NCI-H446 (cell line): ENCODE measurements around the gene PIM1.
A peak's percentile ranks its signal among the peaks of the same experiment; 100 is the strongest.
"Not testable (repeated sequence)": the region's sequence is repeated elsewhere in the genome, so short reads cannot be mapped to it uniquely, and the experiment has no call there.

ENCODE experiments used
- DNase-seq, 2 experiments: peaks; one replicate each; lab custom pipeline; 2025; lab: John Stamatoyannopoulos, UW

PIM1 gene

DNA sequence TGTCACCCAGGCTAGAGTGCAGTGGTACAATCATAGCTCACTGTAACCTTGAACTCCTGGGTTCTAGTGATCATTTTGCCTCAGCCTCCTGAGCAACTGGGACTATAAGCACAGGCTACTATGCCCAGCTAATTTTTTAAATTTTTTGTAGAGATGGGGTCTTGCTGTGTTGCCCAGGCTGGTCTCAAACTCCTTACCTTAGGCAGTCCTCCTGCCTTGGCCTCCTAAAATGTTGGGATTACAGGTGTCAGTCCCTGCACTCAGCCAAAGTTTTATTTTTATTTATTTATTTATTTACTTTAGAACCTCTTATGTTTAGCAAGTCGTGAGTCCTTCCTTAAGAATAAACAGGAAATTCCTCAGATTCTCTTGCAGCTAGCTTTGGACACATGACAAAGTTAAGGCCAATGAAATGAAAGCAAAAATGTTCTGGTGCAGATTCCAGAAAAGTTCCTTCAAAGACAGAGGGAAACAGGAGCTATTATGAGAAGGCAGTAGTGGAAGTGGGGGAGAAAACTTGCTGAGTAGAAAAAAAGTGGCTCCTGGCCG, 19.1 kb downstream of the PIM1 start:
- DNase-seq: no peak

DNA sequence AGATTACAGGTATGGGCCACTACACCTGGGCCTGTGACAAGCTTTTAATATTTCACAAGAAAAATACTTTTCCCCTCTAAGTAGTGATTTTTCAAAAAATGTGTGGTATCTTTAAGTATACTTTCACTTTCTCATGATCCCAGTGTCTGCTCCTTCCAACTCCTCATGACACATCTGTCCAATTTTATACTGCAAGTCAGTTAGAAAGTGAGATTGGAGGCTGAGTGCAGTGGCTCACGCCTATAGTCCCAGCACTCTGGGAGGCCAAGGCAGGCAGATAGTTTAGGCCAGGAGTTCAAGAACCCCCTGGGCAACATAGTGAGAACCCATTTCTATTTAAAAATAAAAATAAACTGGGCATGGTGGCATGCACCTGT, 20.2 kb downstream of the PIM1 start:
- no peak for DNase-seq

DNA sequence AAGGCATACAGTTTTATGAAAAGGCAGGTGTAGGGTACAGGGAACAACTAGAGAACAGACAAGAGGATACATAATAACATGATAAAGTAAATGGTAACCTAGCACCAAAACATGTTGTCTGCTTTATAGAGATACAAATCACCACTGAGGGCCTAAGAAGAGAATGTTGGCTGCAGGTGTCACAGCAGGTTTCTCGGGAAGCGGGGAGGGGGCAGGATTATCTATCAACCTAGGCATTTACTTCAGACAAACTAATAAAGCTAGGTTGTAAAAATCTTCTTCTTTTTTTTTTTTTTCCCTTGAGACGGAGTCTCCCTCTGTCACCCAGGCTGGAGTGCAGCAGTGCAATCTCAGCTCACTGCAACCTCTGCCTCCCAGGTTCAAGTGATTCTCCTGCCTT, 22.7 kb downstream of the PIM1 start:
- DNase-seq: no peak

DNA sequence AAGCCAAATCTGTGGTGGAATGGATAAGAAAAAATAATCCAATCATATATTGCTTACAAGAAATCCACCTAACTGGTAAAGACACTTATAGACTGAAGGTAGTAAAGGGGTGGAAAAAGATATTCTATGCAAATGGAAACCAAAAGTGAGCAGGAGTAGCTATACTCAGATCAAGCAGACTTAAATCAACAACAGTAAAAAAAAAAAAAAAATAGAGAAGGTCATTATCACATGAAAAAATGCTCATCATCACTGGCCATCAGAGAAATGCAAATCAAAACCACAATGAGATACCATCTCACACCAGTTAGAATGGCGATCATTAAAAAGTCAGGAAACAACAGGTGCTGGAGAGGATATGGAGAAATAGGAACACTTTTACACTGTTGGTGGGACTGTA, 24.9 kb downstream of the PIM1 start:
- not testable (repeated sequence) for DNase-seq

DNA sequence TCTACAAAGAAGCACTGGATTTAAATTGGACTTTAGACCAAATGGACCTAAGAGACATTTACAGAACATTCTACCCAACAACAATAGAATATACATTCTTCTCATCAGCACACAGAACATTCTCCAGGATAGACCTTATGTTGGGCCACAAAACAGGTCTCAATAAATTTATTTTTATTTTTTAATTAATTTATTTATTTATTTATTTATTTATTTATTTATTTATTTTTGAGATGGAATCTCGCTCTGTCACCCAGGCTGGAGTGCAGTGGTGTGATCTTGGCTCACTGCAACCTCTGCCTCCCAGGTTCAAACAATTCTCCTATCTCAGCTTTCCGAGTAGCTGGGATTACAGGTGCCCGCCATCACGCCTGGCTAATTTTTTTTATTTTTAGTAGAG, 26.5 kb downstream of the PIM1 start:
- not testable (repeated sequence) for DNase-seq

DNA sequence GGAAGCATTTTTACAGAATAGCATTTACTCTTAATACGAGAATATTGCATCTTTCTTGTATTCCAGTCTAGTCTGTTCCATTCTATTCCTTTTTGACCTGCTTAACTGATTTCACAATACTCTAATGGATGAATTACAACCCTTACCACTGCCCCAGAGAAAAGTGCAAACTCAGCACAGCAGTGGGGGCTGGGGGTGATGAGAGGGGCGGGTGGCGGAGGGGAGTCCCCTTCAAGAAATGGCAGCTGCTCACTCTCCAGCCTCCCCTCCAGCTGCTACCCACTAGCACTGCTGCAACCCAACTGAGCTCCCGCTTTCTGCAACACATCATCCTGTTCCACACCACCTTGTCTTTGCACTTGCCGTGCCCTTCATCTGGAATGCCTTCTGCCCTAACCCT, 30.1 kb downstream of the PIM1 start:
- no peak for DNase-seq

DNA sequence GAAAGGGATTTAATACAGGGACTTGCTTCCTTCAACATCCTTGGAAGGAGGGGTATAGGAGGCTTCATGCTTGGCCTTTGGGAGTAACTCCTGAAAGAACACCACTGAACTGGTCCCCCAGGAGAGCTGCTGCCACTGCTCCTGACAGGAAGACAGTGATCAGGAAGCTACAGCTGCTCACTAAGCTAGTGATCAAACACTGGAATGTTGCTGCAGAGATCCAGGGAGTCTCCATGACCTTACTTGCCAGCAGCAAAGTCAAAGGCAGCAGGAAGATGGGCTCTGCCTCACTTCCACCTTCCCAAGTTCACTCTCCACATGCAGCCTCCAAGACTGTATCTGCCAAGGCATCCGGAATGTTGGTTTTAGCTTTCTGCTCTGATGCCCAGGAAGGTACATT, 31.8 kb downstream of the PIM1 start:
- no peak for DNase-seq

DNA sequence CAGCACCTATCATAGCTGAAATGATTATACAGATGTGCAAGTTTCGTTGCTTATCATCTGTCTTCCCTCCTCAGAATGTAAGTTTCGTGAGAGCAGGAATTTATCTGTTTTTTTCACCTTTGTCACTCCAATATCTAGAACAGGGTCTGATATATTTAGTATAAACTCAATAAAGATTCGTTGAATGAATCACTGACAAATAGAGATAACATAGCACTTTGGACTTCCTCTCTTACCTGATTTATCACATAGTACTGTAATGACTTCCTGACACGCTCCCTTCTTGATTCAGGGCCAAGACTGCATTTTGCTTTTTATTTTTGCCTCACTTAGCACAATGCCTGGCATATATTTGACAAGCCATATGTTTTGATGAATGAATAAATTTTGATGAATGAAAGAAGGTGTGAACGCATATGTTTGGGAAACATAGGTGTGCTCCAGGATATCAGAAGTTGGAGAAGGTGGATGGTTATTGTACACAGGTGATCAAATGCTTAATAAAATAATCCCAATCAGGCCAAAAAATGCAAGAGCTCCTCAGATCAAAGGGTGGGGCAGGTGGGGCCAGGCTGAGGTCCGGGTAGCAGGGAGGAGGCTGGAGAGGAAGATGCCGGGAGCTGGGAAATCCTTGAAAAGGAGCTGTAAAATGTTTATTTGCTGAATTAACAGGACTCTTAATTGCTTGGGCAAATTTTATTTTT, 33.0 kb downstream of the PIM1 start:
- DNase-seq: peak in 1 of 2 experiments; percentile 3

DNA sequence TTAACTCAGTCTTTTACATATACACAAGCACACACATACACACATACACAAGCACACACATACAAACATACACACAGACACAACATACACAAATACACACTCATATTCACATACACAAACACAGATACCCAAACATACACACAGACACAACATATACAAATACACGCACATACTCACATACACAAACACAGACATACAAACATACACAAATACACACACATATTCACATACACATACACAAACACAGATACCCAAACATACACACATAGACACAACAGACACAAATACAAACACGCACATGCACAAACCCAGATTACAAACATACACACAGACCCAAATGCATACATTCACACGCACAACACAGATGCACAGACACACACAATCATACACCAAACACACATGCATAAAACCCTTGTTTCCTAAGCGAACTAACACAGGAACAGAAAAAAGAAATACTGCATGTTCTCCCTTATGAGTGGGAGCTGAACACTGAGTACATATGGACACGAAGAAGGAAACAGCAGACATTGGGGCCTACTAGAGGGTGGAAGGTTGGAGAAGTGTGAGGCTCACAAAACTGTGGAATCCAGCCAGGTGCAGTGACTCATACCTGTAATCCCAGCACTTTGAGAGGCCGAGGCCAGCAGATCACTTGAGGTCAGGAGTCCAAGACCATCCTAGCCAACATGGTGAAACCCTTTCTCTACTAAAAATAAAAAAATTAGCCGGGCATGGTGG, 34.2 kb downstream of the PIM1 start:
- peak in 1 of 2 experiments; percentile 1 for DNase-seq

DNA sequence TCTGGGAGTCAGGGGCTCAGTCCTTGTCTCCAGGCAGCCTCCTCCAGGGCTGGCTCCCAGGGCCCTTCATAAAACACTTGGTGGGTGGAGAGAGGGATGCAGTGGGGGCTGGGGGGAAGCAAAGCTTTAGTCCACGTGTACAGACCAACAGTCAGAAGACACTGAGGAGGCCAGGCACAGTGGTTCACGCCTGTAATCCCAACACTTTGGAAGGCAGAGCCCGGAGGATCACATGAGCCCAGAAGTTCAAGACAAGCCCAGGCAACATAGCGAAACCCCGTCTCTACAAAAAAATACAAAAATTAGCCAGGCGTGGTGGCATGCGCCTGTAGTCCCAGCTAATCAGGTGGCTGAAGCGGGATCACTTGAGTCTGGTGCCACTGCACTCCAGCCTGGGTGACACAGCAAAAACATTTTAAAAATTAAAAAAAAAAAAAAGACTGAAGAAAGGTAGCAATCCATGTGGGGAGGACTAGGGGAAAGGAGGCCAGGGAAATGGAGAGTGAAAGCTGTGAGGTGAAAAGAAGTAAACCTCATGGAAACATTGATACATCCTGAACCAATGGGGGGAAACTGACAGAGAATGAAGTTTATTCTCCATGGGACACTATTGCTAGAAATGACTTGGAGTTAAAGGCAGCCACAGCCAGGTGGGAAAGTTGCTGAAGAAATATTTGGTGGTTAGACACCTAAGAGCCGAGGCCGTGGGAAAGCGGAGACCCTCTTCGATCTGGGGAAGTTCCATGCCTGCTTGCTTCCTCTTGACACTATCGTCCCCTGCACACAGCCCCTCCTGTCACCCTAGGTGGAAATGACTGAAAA, 35.4 kb downstream of the PIM1 start:
- no peak for DNase-seq

DNA sequence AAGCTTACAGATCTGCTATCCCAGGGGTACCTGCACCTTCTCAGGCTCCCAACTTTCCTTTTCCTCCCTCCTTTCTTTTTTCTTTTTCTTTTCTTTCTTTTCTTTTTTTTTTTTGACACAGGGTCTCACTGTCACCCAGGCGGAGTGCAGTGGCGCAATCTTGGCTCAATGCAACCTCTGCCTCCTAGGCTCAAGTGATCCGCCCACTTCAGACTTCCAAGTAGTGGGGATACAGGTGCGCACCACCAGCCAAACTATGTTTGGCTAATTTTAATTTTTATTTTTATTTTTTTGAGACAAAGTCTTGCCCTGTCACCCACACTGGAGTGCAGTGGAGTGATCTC, 36.0 kb downstream of the PIM1 start:
- DNase-seq: no peak

DNA sequence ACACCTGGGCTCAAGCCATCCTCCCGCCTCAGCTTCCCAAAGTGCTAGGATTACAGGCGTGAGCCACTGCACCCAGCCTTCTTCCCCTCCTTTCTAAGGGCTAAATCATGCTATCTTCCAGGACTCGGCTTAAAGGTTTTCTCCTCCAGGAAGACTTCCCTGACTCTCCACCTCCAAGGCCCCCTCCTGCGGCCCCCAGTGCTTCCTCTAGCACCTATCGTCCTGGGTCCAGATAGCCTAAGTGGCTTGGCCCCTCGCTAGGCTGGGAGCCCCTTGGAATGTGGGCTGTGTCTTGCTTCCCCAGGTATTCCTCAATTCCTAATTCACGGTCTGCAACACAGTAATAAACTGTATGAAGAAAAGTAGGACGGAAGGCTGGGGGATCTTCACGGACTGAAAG, 36.7 kb downstream of the PIM1 start:
- DNase-seq: no peak

DNA sequence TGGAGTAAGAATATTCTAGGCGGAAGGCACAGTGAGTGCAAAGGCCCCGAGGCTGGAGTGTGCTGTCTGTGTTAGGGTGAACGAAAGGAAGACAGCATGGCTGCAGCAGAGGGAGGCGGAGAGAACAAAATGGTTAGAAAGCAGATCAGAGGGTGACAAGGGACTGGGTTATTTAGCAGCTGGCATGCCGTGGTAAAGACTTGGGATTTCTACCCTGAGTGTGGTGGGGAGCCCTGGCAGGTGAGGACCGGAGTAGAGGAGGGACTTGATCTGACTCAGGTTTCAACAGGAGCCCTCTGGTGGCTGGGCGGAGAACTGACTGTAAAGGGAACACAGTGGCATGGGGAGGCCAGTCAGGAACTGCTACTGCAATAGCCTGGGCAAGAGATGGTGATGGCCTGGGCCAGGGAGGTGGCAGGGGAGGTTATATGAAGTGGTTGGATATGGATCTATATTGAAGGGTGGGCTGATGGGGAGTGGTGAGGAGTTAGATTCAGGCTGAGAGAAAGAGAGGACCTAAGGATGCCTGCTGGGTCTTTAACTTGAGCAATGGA, 38.0 kb downstream of the PIM1 start:
- DNase-seq: peak; percentile 60 to 67

DNA sequence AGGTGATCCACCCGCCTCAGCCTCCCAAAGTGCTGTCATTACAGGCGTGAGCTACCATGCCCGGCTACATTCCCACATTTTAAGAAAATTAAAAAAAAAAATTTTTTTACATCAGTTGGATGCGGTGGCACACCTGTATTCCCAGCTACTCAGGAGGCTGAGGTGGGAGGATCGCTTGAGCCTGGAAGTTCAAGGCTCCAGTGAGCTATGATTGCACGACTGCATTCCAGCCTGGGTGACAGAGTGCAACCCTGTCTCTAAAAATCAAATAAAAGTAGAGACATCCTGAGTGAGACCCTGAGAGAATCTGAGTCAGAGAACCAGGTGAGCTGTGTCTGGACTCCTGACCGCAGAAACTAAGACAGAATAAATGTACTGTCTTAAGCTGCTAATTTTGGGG, 38.8 kb downstream of the PIM1 start:
- no peak for DNase-seq

DNA sequence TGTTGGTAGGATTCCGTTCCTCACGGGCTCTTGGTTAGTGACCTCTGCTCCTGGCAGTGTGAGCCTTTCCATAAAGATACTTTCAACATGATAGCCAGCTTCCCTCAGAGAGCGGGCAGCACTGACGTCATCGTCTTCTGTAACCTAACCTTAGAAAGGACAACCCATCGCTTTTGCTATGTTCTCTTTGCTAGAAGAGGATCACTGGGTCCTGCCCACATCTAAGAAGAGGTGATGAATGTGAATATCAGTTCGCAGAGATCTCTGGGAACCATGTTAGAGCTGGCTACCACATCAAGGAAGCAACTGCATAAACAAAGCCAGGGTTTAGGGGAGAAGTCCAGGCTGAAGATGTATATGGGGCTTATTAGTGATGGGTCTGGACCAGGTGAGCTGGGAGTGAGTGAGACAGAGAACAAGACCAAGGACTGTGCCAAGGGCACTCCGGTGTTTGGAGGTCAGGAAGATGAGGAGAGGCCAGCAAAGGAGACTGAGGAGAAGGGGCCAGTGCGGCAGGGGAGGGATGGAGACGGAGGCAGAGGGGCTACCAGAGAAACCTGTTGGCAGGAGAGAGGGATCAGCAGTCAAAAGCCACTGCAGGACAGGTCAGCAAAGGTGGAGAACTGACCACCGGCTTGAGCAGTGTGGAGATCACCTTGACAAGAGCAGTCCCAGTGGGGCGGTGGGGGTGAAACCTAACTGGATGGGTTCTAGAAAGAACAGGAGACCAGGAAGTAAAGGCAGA, 39.7 kb downstream of the PIM1 start:
- no peak for DNase-seq

DNA sequence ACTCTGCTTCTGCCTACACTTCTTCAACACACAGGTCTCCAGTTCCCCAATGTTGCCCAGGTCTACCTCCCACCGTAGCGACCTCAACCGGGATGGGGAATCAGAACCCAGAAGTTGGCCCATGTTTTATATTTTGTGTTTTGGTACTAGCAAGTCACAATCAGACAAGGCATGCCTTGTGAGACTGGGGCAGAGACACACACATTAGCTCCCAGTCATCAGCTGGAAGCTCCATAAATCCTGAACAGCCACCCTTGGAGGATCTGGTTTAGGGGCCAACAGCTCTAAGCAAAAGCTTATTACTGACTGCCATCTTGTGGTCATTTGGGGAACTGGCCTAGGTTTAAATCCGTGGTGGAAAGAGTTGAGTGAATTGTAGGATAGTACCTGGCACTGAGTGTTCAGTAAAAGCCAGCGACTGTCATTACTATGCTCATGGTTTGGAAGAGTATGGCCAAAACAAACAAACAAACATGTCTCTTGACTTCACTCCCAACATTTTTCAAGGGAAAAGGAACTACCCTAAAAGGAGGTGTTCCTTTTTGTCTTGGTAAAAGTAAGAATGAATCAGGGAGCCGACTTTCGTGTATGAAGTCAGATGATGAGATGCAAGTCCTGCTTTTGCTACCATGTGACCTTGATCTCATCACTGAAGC, 40.5 kb downstream of the PIM1 start:
- DNase-seq: peak; percentile 71 to 86

DNA sequence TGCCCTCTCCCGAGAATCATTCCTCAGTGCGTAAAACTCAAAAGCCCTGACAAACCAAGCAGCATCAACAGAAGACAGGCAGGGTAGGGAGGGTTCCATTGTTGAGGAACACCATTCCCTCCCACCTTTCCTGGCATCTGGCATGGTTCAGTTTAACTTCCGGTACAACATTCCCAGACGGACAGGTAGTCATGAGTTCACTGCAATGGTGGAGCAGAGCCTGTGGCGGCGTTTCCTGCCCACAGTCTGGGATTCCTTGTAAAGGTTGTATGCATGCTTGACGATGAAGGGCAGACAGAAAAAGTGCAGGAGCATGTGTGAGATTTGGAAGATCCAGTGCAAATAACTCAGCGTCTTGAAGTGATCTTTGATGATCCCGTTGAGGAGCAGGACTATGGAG, 42.3 kb downstream of the PIM1 start:
- no peak for DNase-seq

DNA sequence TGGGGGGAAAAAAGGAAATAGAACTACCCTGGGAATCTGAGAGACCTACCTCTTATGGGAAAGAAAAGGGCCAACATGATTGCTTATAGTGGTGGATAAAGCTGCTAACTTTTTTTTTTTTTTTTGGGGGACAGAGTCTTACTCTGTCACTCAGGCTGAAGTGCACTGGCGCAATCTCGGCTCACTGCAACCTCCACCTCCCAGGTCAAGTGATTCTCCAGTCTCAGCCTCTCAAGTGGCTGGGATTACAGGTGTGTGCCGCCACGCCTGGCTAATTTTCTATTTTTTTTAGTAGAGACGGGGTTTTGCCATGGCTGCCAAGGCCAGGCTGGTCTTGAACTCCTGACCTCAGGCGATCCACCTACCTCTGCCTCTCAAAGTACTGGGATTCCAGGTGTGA, 48.1 kb downstream of the PIM1 start:
- DNase-seq: no peak

DNA sequence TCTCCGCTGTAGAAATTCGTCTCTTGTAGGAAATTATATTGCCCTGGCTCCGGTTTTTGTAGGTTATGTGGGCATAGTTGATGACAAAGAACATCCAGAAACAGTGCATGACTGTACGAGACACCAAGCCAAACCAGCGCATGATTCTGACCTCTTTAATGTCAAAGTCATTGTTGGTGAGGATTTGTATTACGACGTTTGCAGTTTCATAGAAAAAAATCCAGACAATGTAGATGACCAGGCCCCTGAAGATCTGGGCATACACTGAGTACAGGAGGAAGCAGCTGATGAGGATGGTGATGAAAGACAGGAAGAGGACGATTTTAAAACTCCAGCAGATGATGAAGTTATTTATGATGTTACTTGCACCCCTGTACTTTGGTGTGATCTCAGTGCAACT, 48.6 kb downstream of the PIM1 start:
- DNase-seq: no peak

DNA sequence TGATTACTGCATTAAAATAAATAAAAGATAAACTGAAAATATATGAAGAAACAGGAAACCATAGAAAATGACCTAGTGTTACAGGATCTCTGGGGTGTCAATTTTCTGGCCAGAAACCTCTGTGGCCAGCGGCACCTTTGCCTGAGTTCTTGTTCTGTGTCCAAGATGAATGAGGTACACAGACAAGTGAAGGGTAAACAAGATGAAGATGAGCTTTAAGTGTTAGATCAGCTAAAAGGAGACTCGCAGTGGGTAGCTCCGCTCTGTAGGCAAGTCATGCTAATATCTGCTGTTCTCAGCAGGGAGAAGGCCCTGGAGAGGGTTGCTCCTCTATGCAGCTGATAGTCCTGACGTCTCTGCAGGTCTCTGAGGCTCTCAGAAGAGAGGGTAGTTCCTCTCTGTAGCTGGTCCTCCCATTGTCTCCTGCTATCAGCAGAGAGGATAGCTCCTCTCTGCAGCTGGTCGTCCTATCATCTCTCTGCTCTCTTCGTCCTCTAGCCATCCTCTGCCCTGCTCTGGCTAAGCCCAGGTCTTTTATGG, 51.7 kb downstream of the PIM1 start:
- no peak for DNase-seq
